Central memory CD4-positive, alpha-beta T cell (primary cell): Measurements from ENCODE around the gene OGDH.

Experiments
- DNase-seq: peaks from one replicate; pipeline ENCODE4 v3.0.0; 2022

The OGDH gene

DNA sequence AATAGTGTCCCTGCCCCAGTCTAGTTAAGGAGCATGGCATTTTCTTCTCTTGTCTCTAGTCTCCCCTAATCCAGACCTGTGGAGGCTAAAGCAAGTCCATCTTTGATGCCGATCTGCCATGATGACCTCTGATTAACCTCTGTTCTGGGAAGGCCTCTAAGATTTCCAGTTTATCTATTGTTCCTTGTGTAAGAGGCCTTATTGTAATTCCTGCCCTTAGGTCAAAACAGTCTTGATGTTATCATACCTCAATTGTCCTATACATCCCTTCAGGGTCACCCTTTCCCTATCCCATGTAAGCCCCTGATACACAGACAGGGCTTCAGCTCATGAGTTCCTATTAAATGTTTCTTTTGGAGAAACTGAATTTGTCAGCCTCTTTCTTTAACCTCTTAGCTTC is 137.3 kb downstream of the OGDH start:
- no peak for DNase-seq

DNA sequence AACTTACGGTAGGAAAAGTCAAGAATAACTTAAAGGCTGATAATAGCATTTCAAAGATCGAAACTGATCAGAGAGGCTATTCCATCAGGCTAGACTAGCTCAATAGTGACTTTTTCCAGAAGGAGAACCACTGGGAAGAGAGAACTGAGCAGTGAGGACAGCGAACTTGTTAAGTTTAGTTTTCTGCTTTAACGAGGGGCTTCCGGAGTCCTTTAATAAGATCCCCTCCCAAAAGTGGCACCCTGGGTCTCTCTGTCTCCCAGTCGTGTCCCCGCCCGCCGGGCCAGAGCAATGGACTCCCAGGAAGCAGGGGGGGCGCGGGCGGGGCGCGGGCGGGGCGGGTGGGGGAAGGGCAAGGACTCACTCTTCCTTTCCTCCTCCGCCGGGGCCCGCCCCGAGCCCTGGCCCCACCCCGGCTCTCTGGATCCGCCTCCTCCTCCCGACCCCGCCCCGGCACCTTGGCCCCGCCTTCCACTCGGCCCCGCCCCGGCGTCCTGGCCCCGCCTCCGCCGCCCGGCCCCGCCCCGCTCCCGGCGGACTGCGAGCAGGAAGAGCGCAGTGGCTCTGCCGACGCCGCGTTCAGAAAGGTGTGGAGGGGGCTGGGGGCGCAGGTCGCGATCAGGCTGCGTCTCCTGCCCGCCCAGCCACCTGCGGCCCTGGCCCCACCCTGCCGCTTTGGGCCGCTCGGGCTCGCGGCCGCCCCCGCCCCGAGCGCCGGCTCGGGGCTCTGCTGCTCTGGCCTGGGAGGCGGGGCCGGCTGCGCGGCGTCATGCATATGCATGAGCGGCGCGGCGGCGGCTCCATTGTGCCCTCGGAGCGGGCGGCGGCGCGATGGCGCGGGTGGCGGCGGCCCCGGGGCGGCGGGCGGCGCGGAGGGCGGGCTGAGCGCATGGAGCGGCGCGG is 141.9 kb downstream of the OGDH start, which contains the start of gene ZMIZ2:
Gene ZMIZ2 (plus strand): TSS at position 803 of the 903 bp plus-strand sequence. CDS start 7,403 bp downstream, outside the sequence.
- DNase-seq: peak; percentile 90

DNA sequence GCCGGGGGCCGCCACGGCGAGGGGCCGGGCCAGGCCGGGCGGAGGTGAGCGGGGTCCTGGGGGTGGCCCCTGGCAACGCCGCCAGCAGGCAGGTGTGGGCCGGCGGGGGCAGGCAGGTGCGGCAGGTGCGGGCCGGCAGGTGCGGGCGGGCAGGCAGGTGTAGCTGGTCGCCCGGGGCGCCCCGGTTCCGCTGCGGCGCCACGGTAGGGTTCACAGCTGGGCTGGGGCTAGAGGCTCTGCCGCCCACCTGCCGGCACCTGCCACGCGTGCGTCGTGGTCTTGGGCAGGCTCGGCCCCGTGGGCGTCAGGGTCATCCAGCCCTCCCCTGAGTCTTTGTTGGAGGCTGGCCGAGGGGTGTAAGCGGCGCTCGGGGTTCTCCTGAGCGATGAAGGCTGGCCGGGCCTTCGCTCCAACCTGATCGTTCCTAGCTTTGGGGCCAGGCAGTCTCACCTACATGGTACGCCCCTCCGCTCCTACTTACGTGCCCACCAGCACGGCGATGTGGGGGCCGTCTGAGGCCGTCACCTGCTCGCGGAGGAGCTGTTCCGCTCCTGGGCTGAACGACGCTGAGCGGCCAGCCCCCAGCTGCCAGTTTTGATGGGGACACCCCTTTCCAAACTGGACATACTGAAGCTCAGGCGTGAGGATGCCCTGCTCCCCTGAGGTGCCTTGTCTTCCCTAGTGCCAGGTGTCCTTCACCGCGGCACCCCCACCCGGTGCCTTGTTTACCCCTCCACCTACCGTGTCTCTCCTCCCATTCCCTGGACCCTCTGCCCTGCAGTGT is 142.7 kb downstream of the OGDH start:
- DNase-seq: no peak

DNA sequence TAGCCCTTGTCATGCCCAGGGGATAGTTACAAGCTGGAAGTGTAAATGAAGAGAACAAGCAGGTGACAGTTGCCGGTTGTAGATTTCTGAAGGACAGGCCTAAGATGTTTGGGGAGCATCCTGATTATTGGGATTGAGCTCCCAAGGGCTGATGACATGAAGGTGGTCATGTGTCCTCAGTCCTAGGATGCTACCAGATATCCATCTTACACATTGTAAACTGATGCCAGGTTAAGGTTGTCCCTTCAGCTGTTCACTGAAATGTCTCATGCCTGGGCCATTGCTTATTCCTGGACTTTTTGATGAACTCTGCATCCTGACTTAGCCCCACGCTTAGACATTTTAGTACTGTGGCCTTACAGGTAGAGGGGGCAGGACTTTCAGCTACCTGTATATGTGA is 143.6 kb downstream of the OGDH start:
- no peak for DNase-seq

DNA sequence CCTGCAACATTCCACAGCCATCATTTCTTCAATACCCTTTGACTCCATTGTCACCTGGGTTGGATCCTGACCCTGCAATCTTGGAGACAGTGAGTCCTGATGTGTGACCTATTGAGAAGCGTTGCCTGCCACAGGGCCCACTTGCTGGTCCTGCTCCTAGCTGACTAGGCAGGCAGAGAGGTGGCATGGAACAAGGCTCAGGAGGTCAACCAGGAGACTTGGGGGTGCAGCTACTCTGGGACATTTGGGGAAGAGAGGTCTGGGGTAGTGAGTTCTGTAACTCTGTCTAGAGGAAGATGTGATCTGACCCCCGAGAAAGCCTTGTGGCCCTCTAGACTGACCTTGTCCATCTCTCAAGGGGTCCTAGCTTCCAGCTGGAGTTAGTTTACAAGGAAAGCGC is 144.0 kb downstream of the OGDH start:
- no peak for DNase-seq

GRCh38 chr7:44750921-44751571 is 144.6 kb downstream of the OGDH start:
- peak; percentile 68 for DNase-seq

GRCh38 chr7:44752822-44753221 is 146.4 kb downstream of the OGDH start:
- DNase-seq: no peak

- no peak for DNase-seq
Measured at GRCh38 chr7:44754802-44755697, 148.6 kb downstream of the OGDH start.

DNA sequence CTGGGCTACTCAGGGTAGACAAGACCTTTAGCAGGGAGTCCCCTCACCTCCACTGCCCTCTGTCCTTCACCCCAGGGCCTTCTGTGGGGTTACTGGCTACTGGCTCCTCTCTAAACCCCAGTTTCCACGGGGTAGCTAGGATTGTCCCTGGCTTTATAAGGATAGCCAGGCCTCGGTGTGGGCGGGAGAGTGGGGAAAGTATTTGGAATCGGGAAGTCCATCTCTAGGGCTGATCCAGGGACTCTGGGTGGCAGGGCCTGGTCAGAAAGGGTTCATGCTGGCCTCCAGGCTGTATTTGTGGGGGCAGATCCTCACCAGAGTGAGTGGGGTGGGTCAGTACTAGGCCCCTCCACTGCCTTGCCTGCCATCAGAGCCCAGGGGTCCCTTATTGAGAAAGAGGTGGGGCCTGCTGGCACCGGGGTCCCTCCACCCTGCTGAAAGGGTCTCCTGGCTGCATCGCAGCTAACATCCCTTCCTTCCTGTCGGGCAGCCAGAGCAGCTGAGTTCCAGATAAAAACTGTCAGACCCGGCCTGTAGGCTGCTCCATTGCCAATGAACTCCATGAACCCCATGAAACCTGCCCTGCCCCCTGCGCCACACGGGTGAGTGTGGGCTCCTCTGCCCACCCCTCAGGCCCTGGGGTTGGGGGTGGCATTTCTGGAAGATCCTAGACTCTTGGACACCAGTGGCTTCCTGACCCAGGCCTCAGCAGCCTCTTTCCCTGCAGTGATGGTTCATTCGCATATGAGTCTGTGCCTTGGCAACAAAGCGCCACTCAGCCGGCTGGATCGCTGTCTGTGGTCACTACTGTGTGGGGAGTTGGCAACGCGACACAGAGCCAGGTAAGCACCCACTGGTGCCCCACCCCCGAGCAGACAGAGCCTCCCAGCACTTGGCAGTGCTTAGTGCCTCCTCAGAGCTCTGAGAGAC is 149.5 kb downstream of the OGDH start:
- DNase-seq: no peak

- no peak for DNase-seq
Measured at GRCh38 chr7:44756904-44757303, 150.5 kb downstream of the OGDH start.

GRCh38 chr7:44757311-44757710 is 150.9 kb downstream of the OGDH start:
- no peak for DNase-seq

GRCh38 chr7:44757739-44758138 is 151.3 kb downstream of the OGDH start:
- DNase-seq: no peak
